HTR-8/SVneo (cell line): ENCODE data around the gene FOXC2.
"Not testable (repeated sequence)": the region's sequence is repeated elsewhere in the genome, so short reads cannot be mapped to it uniquely, and the experiment has no call there.

Experiments
- DNase-seq: peaks from one replicate; pipeline ENCODE4 v3.0.0; 2011; ENCODE audit warnings: low spot score, mixed read lengths; ENCODE audit not compliant: insufficient read length
- FAIRE-seq: peaks from 2 replicates; lab custom pipeline; 2011; peaks lifted over from hg19 to GRCh38; lab: Jason Lieb, UNC

Gene FOXC2

DNA sequence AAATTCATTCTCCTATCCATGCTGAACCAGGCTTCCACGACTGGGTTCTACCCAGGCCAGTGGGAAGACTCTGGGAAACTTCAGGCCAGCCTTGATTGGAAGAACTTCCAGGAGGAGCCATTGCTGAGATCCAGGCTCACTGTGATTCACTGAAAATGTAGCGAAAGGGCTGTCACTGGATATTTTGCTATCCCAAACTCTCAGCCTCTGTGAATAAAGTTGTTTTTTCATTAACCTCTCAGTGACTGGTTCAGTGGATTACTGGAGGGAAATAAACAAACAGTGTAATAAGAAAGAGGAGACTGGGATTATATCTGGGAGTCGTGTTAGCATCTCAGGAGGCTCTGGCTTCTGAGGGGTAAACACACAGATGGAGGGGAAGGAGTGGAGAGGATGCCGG lies 14.8 kb downstream of the FOXC2 start:
- DNase-seq (no peak), FAIRE-seq (no peak)

DNA sequence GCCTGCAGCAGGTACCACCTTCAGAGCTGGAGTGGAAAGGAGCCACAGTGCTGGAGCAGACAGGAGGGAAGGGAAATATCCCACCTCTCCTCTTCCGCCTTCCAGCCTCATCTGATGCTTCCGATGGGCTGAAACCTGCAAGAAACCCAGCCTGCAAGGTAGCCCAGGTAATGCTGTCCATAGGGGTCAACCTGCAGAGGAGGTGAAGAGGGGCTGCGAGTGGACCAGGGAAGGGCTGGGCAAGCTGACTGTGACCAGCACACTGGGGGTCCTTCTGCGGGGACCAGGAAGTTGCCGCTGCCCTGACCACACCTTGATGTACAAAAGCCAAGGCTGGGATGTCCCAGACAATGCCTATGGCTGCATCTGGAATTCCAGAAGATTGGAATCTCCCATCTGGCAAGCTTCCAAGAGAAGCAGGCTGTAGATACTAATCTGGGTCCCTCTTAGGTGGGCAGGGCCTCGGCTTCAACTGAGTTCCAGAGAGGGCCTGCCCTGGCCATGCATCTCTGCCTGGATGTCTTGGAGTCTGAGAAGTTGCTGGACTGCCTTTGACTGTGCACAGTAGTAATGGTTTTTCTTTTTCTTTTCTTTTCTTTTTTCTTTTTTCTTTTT lies 17.5 kb downstream of the FOXC2 start:
- FAIRE-seq: no peak

DNA sequence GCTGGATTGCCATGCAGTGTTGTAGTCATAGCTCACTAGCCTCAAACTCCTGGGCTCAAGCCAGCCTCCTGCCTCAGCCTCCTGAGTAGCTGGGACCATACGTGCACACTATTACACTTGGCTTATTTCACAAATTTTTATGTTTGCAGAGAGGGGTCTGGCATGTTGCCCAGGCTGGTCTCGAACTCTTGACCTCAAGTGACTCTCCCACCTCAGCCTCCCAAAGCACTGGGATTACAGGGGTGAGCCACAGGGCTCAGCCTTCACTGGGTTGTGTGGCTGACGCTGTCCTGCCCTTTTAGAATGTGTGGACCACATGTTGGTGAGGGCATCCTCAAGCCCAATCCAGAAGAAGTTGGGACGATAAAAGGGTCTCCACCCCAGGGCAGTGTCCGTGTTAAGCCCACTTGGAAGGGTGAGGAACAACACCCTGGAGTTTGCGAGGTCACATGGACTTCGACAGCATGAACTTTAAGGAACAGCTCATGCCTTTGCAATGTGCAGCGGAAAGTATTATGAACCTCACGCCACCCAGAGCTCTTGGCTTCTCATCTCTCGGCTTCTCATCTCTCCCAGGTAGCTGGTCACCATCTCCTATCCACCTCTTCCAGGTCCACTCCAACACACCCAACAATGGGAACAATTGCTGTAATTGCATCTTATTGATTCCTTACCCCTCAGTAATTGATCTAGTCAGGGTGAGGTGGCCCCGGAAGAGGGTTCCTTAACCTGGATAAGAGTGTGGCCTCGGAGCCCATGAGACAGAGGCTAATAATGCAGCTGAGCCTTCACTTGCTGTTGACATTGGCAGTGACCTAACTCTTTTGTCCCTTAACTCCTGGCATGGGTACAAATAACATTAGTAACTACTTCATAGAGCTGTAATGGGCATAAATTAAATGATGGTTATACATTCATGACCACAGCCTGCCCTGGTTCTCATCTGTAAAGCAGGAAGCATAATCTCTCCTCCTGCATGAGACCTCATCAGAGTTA lies 18.4 kb downstream of the FOXC2 start:
- FAIRE-seq: peak; percentile 67
- DNase-seq: no peak

More for the DNA sequence above, 17.5 kb downstream of the FOXC2 start:
- DNase-seq: no peak

GRCh38 chr16:86585821-86586611 lies 19.4 kb downstream of the FOXC2 start:
- DNase-seq (no peak), FAIRE-seq (no peak)

GRCh38 chr16:86587487-86587886 lies 20.9 kb downstream of the FOXC2 start:
- FAIRE-seq (no peak), DNase-seq (no peak)

DNA sequence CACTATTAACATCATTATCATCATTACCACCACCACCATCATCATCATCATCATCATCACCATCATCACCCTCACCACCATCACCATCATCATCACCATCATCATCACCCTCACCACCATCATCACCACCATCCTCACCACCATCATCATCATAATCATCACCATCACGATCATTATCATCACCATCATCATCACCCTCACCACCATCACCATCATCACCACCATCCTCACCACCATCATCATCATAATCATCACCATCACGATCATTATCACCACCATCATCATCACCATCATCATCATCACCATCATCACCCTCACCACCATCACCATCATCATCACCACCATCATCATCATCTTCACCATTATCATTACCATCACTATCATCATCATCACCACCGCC lies 21.3 kb downstream of the FOXC2 start:
- FAIRE-seq: peak; percentile 99

GRCh38 chr16:86590501-86591144 lies 24.0 kb downstream of the FOXC2 start:
- no peak for FAIRE-seq
- DNase-seq: no peak

More for the DNA sequence above, 21.3 kb downstream of the FOXC2 start:
- not testable (repeated sequence) for DNase-seq

GRCh38 chr16:86591270-86591669 lies 24.6 kb downstream of the FOXC2 start:
- no peak for DNase-seq
- peak; percentile 52 for FAIRE-seq

- DNase-seq (no peak), FAIRE-seq (no peak)
These were observed 27.4 kb downstream of the FOXC2 start for GRCh38 chr16:86593913-86594620.

DNA sequence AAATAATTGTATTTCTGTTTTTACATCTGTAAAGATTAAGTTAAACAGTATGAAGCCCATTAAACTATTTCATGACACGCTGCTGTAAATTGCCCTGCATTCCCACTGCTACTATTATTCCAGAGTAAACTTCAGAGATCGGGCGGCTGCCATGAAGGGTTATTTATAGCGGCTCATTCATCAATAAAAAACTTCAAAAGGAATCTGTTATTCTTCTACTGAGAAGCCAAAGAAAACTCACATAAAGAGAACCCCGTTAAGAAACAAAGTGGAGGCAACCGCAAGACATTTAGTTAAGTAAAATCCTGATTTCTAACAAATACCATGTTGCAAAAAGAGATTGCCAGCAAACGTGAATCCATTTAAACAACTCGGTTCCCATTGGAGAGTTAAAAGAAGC lies 28.1 kb downstream of the FOXC2 start:
- no peak for FAIRE-seq
- DNase-seq: no peak

- FAIRE-seq (no peak), DNase-seq (no peak)
These were observed 29.5 kb downstream of the FOXC2 start for GRCh38 chr16:86595983-86596605.

GRCh38 chr16:86597126-86597879 lies 30.7 kb downstream of the FOXC2 start:
- DNase-seq (no peak), FAIRE-seq (no peak)

GRCh38 chr16:86597880-86598606 lies 31.4 kb downstream of the FOXC2 start:
- DNase-seq (no peak), FAIRE-seq (no peak)

DNA sequence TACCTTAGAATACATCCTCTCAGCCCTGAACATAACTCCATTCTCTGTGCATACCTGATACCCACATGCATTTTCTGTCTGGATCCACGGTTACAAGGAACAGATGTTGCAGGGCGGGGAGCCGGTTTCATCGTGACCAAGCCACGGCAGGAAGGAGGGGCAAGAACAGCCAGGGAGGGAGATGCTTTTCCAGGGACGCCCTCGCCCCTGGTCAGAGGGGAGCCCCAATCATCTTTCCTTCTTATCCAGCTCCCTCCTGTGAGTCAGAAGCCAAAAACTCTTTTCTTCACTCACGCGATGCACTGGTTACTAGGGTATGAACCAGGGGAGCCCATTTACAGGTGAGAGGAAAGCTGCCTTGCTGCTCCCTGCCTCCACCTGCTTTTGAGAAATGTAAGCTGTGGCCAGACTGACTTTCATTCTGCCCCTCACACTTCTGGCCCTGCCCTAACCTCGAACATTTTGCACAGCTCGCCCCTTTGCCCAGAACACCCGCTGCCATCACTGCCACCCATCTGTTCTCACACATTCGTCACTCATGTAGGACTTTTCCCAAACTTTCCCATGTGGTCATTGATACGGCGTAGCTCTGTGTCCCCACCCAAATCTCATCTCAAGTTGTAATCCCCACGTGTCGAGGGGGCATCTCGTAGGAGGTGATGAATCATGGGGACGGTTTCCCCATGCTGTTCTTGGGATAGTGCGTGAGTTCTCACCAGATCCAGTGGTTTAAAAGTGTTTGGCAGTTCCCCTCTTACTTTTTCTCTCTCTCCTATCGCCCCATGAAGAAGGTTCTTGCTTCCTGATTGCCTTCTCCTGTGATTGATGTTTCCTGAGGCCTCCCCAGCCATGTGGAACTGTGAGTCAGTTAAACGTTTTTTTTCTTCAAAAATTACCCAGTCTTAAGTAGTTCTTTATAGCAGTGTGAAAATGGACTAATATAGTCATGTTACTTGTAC lies 32.3 kb downstream of the FOXC2 start:
- no peak for DNase-seq
- FAIRE-seq: no peak

- DNase-seq (no peak), FAIRE-seq (no peak)
These were observed 34.7 kb downstream of the FOXC2 start for GRCh38 chr16:86601356-86601755.

- DNase-seq (no peak), FAIRE-seq (no peak)
These were observed 35.9 kb downstream of the FOXC2 start for GRCh38 chr16:86602521-86602920.
